ENCODE results near the gene TANC2.

DNA sequence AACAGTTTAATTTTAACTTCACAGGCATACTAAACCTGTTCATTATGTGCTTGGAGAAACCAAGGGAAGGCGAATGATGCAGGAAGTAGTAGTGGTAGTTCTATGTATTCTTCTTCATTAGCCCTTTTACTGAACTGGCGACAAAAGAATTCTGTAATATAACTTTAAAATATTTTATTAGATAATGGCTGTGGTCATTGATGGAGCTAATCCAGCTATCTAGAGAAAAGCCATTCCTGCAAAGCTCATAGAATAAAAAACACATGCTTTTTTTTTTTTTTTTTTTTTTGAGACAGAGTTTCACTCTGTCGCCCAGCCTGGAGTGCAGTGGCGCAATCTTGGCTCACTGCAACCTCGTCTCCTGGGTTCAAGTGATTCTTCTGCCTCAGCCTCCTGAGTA lies 23.5 kb downstream of the TANC2 start:
- TF ChIP-seq GATA2 (IDR thresholded peaks at IDR 0.05; ENCODE audit: low read depth, low read length) (no peak), GATA3 (IDR thresholded peaks at IDR 0.05; ENCODE audit: low read depth, low read length) (no peak)
